ENCODE results near the gene PAIP2B. TPM values are rescaled to one million over a fixed set of nuclear protein-coding genes. Genes with fewer than 3 reads are reported as not detected.

The PAIP2B gene
- total and polyA plus RNA-seq, 9 of the 15 experiments (the other 6 are each of a cell fraction or from before 2014, with no cell fraction given): 0.18 to 0.38 (median 0.25) TPM

DNA sequence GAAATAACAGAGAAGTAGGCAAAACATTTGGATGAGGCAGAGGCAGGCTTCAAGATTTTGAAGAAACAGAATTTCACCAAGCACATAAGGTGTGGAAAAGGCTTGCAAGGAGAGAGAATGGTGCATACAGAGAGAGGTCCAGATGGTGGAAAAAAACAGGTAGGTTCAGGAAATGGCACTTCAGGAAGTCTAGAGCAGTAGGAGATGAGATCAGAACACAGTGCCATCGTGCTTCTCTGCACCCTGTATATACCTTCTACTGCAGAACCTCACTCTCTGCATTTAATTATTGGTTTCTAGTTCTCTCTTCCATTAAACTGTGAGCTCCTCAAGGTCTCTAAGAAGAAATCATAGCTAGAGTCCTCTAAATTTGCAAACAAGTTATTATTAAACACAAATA lies 2.4 kb downstream of the PAIP2B start:
- ATAC-seq (no peak), DNase-seq (ENCODE audit: extremely low read depth in 1 of 4, low spot score in 3 of 4) (no peak), FAIRE-seq (no peak)
- no peaks in the 10 kb centered on the region for H3K9me3 ChIP-seq (replicated peaks; ENCODE audit: control insufficient read depth, insufficient read depth, low read depth, low read length)
- intact Hi-C loops (cut with micrococcal nuclease) (loop anchor here (5.0 kb wide), 1 partner anchor 288 kb away; no protein-coding TSS in a partner anchor), in situ Hi-C loops (cut with MboI) (no loop called here)
- no peaks in the 10 kb centered on the region for H4K20me1 ChIP-seq (replicated peaks; ENCODE audit: control insufficient read depth, insufficient read depth, low read length)
- peaks cover 0 to 4% of the 10 kb centered on the region in 2 experiments; a peak in 1 of 5 replicates for H3K27me3 ChIP-seq (ENCODE audit: control insufficient read depth in 2 of 2, insufficient read depth in 2 of 2, low read length in 2 of 2)
- no peaks in the 10 kb centered on the region for H3K9me1 ChIP-seq (ENCODE audit: control insufficient read depth, insufficient read depth, low read length)
- no peak overlapping the region for H3K4me3 ChIP-seq
- POLR2A ChIA-PET: interaction anchor here (0.7 kb wide), 1 partner anchor 20 kb away, joined by 3 read pairs; no protein-coding TSS in a partner anchor
- no TSS peak for BruUV-seq (replicated peaks)
- no peaks in the 10 kb centered on the region for H3K79me2 ChIP-seq (ENCODE audit: control insufficient read depth, insufficient read depth, low read length)
- H3K36me3 ChIP-seq (ENCODE audit: control insufficient read depth, insufficient read depth, low read length): no peaks in the 10 kb centered on the region
- TF ChIP-seq ZBTB17 (CRISPR knock-in tag; IDR thresholded peaks at IDR 0.05): no peak
- TF ChIP-seq TBL1XR1 (IDR thresholded peaks at IDR 0.05; ENCODE audit: low read length in 2 of 2): no peak
- no peak for TF ChIP-seq KDM5B (IDR thresholded peaks at IDR 0.05; ENCODE audit: insufficient replicate concordance, low read depth, low read length)
- no peak for TF ChIP-seq KLF16 (IDR thresholded peaks at IDR 0.05)
- TF ChIP-seq, protein P1, sequence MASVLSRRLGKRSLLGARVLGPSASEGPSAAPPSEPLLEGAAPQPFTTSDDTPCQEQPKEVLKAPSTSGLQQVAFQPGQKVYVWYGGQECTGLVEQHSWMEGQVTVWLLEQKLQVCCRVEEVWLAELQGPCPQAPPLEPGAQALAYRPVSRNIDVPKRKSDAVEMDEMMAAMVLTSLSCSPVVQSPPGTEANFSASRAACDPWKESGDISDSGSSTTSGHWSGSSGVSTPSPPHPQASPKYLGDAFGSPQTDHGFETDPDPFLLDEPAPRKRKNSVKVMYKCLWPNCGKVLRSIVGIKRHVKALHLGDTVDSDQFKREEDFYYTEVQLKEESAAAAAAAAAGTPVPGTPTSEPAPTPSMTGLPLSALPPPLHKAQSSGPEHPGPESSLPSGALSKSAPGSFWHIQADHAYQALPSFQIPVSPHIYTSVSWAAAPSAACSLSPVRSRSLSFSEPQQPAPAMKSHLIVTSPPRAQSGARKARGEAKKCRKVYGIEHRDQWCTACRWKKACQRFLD (CRISPR knock-in tag; IDR thresholded peaks at IDR 0.05): no peak
- TF ChIP-seq, protein P2, sequence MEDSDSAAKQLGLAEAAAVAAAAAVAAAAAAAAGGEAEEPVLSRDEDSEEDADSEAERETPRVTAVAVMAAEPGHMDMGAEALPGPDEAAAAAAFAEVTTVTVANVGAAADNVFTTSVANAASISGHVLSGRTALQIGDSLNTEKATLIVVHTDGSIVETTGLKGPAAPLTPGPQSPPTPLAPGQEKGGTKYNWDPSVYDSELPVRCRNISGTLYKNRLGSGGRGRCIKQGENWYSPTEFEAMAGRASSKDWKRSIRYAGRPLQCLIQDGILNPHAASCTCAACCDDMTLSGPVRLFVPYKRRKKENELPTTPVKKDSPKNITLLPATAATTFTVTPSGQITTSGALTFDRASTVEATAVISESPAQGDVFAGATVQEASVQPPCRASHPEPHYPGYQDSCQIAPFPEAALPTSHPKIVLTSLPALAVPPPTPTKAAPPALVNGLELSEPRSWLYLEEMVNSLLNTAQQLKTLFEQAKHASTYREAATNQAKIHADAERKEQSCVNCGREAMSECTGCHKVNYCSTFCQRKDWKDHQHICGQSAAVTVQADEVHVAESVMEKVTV (CRISPR knock-in tag; IDR thresholded peaks at IDR 0.05): no peak
- TF ChIP-seq, protein P3, sequence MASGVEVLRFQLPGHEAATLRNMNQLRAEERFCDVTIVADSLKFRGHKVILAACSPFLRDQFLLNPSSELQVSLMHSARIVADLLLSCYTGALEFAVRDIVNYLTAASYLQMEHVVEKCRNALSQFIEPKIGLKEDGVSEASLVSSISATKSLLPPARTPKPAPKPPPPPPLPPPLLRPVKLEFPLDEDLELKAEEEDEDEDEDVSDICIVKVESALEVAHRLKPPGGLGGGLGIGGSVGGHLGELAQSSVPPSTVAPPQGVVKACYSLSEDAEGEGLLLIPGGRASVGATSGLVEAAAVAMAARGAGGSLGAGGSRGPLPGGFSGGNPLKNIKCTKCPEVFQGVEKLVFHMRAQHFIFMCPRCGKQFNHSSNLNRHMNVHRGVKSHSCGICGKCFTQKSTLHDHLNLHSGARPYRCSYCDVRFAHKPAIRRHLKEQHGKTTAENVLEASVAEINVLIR (CRISPR knock-in tag; IDR thresholded peaks at IDR 0.05): no peak
- no peak for TF ChIP-seq ZNF133 (CRISPR knock-in tag; IDR thresholded peaks at IDR 0.05)
- TF ChIP-seq FUS (optimal IDR thresholded peaks at IDR 0.05; ENCODE audit: low read depth, low read length): no peak
- TF ChIP-seq ZNF445 (CRISPR knock-in tag; IDR thresholded peaks at IDR 0.05; ENCODE audit: low read depth): no peak
- no peak for TF ChIP-seq FOXP1 (CRISPR knock-in tag; IDR thresholded peaks at IDR 0.05)
- TF ChIP-seq HIVEP1 (CRISPR knock-in tag; IDR thresholded peaks at IDR 0.05): no peak
- TF ChIP-seq ILF3 (IDR thresholded peaks at IDR 0.05; ENCODE audit: borderline replicate concordance): no peak
- H3K9ac ChIP-seq (ENCODE audit: insufficient read depth in 1 of 2, low read depth in 2 of 2, low read length in 2 of 2): no peak overlapping the region
- no peak overlapping the region for H3K4me2 ChIP-seq (ENCODE audit: insufficient read depth, low read length)
- H3K4me1 ChIP-seq (replicated peaks in 1 of 2; ENCODE audit: control insufficient read depth in 2 of 2, insufficient read depth in 2 of 2, low read length in 2 of 2): peaks cover 5 to 9% of the 10 kb centered on the region in 2 experiments; a peak in 3 of 5 replicates
- 5% methylated on average over 1 of the region's 1 CpG for WGBS (ENCODE audit: insufficient coverage, low coverage, missing lambda C conversion rate)
- no peak overlapping the region for H3K27ac ChIP-seq (ENCODE audit: extremely low read depth, low read depth, low read length)
- CTCF ChIA-PET (ENCODE audit: low intra/inter-chr PET ratio): interaction anchor here (0.6 to 1.4 kb wide), 2 partner anchors 27 to 286 kb away, joined by 3 to 9 read pairs; no protein-coding TSS in a partner anchor
- H2AFZ ChIP-seq (ENCODE audit: low read depth, low read length): no peak overlapping the region

Data from K562 (cell line).